ENCODE measurements around the gene GSE1. TPM values are rescaled to one million over a fixed set of nuclear protein-coding genes. Genes with fewer than 3 reads are reported as not detected.

Gene GSE1
- total RNA-seq, 1 experiment from 2014 or later = 90.2 TPM

GRCh38 chr16:85657996-85658395 lies 44.9 kb downstream of the GSE1 start:
- ChIA-PET POLR2A (no interaction called here), RAD21 (ENCODE audit: low non-redundant PET in 1 of 2, low total read pairs in 2 of 2, uncharacterized antibody in 2 of 2, unreplicated experiment in 2 of 2) (no interaction called here), CTCF (interaction anchor here (0.6 kb wide), 1 partner anchor 394 kb away, joined by 3 read pairs; no protein-coding TSS in a partner anchor)
- Histone ChIP-seq H3K9me2 (ENCODE audit: insufficient read depth) (no peaks in the 10 kb centered on the region), H3K36me3 (ENCODE audit: control insufficient read depth in 1 of 2, insufficient read depth in 2 of 2, low read length in 2 of 2) (peaks cover 44 to 58% of the 10 kb centered on the region in 2 experiments), H3K9ac (ENCODE audit: low read length) (no peak overlapping the region), H4K20me1 (ENCODE audit: insufficient read depth) (peaks cover 4% of the 10 kb centered on the region; the same call in 1 of the 2 replicates), H3K4me2 (ENCODE audit: low read length) (no peak overlapping the region), H3K4me3 (replicated peaks in 1 of 2; ENCODE audit: low read depth in 1 of 2, low read length in 2 of 2) (no peak overlapping the region), H3K79me2 (ENCODE audit: insufficient read depth, low read length) (peaks cover 4% of the 10 kb centered on the region; the same call in 1 of the 2 replicates), H3K4me1 (ENCODE audit: control insufficient read depth in 1 of 2, insufficient read depth in 2 of 2, low read length in 2 of 2) (peaks cover 0 to 14% of the 10 kb centered on the region in 2 experiments; a peak in 2 of 4 replicates), H3K9me3 (ENCODE audit: control insufficient read depth in 1 of 2, insufficient read depth in 1 of 2, low read depth in 1 of 2, low read length in 2 of 2) (no peaks in the 10 kb centered on the region), H3K27me3 (ENCODE audit: insufficient read depth, low read length) (no peaks in the 10 kb centered on the region), H3K27ac (ENCODE audit: low read depth, low read length) (peak overlapping the region; percentile 16; the same call in 1 of the 2 replicates), H2AFZ (ENCODE audit: low read depth, low read length, poor library complexity, severe bottlenecking) (no peak overlapping the region)
- TF ChIP-seq ELF1 (IDR thresholded peaks at IDR 0.05; ENCODE audit: borderline replicate concordance, low read depth) (no peak), ZBTB33 (IDR thresholded peaks at IDR 0.05; ENCODE audit: extremely low read depth, insufficient replicate concordance, low read length) (no peak), CEBPB (IDR thresholded peaks at IDR 0.05; ENCODE audit: low read depth) (no peak), ZNF274 (IDR thresholded peaks at IDR 0.05; ENCODE audit: low read depth, low read length) (no peak), REST (IDR thresholded peaks at IDR 0.05; ENCODE audit: low read depth) (no peak), SRF (IDR thresholded peaks at IDR 0.05; ENCODE audit: low read depth) (no peak), RAD21 (IDR thresholded peaks at IDR 0.05; ENCODE audit: low read depth) (no peak), EGR1 (IDR thresholded peaks at IDR 0.05; ENCODE audit: low read depth) (no peak), EZH2phosphoT487 (IDR thresholded peaks at IDR 0.05; ENCODE audit: borderline replicate concordance) (no peak), FOSL1 (IDR thresholded peaks at IDR 0.05; ENCODE audit: low read depth) (no peak), CTCF (IDR thresholded peaks at IDR 0.05 in 2 of 3, conservative IDR thresholded peaks at IDR 0.05 in 1 of 3; ENCODE audit: borderline replicate concordance in 1 of 3, insufficient read depth in 1 of 3, low read depth in 2 of 3, low read length in 2 of 3) (no peak), CBX3 (IDR thresholded peaks at IDR 0.05; ENCODE audit: low read depth) (no peak), SIN3A (IDR thresholded peaks at IDR 0.05; ENCODE audit: low read depth) (no peak), JUND (IDR thresholded peaks at IDR 0.05) (no peak), MAX (IDR thresholded peaks at IDR 0.05) (no peak), POLR2AphosphoS5 (IDR thresholded peaks at IDR 0.05; ENCODE audit: low read depth, low read length) (no peak)
- DNase-seq (ENCODE audit: low read depth, low spot score) (no peak), ATAC-seq (no peak)
- BruUV-seq (replicated peaks) = TSS peak; percentile 22
- intact Hi-C loops (cut with micrococcal nuclease) = loop anchor here (2.0 to 5.0 kb wide), 2 partner anchors 59 to 103 kb away; no protein-coding TSS in a partner anchor
